ENCODE measurements around the gene ESRRA. TPM values are rescaled to one million over a fixed set of nuclear protein-coding genes. Genes with fewer than 3 reads are reported as not detected.
A peak's percentile ranks its signal among the peaks of the same experiment; 100 is the strongest.

ESRRA gene
- total RNA-seq, 1 experiment from 2014 or later, result 42.2 TPM

DNA sequence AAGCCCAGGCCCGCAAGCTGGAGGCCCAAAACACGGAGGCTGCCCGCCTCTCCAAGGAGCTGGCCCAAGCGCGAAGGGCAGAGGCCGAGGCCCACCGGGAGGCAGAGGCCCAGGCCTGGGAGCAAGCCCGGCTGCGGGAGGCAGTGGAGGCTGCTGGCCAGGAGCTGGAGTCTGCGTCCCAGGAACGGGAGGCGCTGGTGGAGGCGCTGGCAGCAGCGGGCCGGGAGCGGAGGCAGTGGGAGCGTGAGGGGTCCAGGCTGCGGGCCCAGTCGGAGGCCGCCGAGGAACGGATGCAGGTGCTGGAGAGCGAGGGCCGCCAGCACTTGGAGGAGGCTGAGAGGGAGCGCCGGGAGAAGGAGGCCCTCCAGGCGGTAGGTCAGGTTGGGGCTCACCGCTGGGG lies 39.5 kb downstream of the ESRRA start:
- DNase-seq (ENCODE audit: extremely low read depth, low read depth), result no peak

DNA sequence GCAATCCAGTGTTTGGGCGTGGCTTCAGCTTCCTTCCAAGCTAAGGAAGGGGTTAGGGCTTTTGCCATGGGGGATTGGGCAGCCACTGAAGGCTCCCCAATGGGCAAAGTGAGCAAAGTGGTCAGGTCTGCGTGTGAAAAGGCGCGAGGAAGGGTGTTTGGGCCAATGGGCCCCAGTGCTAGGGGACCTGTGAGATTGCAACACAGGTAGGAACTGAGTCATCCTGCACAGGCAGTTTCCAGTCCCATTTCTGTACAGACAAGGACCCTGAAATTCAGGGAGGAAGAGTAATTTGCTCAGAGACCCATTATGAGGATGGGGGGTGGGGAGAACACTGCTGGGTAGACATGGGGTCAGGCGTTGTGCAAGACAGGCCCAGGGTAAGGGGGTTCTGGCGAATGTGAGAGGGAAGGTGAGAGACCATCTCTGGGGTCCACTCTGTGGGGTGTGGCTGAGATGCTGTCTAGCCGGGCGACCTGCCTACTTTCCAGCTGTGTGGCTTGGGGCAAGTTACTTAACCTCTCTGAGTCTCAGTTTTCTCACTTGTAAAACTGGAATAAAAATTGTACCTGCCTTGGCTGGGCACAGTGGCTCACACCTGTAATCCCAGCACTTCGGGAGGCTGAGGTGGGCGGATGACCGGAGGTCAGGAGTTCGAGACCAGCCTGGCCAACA lies 42.0 kb downstream of the ESRRA start:
- no peak for DNase-seq (ENCODE audit: extremely low read depth, low read depth)

DNA sequence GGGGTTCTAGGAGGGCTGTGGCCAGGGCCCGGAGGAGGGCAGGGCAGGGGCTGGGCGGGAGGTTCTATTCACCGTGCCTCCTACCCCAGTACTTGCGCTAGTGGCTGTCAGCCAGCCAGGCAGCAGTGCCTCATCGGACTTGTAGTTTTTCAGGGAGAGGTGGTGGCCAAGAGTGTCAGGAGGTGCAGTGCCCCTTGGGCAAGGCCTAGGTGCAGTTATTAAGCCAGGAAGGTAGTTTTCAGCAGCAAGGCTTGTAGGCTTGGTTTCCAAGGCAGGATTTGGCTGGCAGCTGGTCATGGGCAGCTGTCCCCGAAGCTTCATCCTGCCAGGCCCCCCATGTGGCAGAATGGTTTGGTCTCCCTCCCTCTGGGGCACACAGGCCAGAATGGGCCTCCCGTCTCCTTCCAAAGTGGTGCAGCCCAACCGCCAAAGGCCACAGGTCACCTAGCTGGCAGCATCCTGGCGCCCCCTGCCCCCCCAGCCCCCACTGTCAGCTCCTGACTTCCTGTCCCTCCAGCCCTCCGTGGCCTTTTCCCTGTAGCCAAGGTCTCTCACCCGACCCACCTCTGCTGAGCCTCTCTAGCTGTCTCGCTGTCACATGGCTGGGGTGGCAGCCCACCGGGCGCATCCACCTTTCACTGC lies 43.2 kb downstream of the ESRRA start:
- no peak for DNase-seq (ENCODE audit: extremely low read depth, low read depth)

DNA sequence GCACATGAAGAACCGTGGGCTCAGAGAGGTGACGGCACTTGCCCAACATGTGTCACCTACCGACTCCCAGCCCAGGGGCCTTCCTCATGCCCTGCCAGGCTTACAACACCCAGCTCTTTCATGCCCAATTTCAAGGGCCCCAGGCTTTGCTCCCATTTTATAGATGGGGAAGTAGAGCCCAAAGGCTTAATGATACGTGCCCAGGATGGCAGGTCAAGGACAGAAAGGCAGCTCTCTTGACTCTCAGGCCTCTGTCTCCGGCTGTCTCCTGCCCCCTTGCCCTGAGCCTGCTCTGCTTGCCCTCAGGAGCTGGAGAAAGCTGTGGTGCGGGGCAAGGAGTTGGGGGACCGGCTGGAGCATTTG lies 43.7 kb downstream of the ESRRA start:
- DNase-seq (ENCODE audit: extremely low read depth, low read depth), result no peak

DNA sequence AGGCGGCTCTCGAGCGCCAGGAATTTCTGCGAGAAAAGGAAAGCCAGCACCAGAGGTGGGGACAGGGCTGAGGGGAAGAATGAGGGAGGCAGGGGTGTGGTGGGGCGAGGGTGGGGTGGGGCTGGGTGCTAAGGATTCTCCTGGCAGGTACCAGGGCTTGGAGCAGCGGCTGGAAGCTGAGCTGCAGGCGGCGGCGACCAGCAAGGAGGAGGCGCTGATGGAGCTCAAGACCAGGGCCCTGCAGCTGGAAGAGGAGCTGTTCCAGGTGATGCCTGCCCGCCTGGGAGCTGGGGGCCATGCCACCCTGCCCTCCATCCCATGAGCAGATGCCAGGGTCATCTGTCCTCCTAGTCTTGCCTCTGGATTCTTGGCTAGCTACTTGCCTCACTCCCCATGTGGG lies 44.1 kb downstream of the ESRRA start:
- no peak for DNase-seq (ENCODE audit: extremely low read depth, low read depth)

DNA sequence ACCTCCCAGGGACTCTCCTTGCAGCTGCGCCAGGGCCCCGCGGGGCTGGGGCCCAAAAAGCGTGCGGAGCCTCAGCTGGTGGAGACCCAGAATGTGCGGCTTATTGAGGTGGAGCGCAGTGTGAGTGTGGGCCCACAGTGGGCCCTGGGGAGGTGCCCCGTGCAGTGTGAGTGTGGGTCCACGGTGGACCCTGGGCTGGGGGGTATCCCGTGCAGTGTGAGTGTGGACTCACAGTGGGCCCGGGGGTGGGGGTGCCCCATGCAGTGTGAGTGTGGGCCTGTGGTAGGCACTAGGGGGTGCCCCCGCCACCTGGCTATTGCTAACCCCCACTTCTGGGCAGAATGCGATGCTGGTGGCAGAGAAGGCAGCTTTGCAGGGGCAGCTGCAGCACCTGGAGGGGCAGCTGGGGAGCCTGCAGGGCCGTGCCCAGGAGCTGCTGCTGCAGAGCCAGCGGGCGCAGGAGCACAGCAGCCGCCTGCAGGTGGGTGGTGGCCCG lies 45.9 kb downstream of the ESRRA start:
- no peak for DNase-seq (ENCODE audit: extremely low read depth, low read depth)

DNA sequence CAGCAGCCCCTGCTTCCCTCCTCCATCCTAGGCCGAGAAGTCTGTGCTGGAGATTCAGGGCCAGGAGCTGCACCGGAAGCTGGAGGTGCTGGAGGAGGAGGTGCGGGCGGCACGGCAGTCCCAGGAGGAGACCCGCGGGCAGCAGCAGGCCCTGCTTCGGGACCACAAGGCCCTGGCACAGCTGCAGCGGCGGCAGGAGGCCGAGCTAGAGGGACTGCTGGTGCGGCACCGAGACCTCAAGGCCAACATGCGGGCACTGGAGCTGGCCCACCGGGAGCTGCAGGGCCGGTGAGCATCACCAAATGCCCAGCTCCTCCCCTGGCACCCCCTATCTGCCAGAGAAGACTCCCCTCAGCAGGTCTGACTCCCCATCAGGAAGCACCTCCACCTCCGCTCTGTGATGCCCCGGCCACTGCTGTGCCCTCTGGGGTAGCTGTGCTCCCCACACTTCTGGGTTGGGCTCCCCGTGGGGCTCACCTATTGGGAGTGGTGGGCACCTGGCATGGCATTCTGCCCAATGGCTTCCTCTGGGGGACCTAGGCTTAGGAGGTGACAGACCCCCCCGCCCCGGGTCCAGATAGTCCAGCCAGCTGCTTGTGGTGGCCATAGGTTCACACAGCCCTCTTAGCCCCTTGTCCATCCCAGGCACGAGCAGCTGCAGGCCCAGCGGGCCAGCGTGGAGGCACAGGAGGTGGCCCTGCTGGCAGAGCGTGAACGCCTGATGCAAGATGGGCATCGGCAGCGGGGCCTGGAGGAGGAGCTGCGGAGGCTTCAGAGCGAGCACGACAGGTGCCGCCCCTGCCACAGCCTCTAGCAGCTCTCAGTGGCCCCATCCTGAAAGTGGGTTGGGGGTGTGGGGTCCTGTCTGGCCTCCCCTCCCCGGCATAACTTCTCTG lies 47.0 kb downstream of the ESRRA start:
- no peak for DNase-seq (ENCODE audit: extremely low read depth, low read depth)

DNA sequence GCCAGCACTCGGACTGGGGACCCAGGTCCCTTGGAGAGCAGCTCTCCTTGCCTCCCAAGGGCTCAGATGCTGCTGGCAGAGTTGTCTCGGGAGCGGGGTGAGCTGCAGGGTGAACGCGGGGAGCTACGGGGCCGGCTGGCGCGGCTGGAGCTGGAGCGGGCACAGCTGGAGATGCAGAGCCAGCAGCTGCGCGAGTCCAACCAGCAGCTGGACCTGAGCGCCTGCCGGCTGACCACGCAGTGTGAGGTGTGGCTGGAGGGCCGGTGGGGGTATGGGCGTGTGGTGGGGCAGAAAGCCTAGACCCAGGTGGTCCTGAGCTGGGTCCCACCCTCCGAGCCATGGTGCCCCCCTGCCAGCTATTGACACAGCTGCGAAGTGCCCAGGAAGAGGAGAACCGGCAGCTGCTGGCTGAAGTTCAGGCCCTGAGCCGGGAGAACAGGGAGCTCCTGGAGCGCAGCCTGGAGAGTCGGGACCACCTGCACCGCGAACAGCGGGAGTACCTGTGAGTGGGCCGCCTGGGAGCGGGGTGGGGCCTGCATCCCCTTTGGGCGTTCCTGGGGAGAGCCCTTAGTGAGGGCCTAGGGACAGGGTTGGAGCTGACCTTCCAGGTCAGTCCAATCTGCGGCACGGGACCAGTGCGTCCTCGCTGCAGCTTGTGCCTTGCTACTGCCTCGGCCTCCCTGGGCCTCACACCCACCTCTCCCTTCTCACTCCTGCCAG lies 47.8 kb downstream of the ESRRA start:
- DNase-seq (ENCODE audit: extremely low read depth, low read depth), result no peak

DNA sequence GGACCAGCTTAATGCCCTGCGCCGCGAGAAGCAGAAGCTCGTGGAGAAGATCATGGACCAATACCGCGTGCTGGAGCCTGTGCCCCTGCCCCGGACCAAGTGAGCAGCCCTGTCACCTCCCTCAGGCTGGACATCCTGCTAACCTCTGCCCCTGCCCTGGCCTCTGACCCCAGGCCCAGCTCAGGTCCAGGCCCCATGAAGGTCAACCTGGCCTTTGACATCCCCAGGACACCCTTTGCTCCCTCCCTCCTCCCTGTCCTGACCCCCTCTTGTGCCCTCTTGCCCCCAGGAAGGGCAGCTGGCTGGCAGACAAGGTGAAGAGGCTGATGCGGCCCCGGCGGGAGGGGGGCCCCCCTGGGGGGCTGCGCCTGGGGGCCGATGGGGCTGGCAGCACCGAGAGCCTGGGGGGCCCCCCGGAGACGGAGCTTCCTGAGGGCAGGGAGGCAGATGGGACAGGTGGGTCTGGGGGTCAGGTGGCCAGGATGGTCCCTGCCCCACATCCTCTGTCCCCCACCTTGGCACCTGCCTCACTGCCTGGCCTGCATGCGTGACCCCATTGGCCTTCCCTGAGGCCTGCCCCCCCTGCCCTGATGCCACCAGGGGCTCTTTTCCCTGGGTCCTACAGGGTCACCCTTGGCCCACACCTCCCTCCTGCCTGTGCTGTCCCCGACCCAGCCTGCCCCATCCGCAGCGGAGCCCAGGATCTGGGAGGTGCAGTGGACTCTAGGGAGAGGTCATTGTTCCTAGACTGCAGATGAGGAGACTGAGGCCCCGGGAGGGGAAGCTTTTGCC lies 48.6 kb downstream of the ESRRA start:
- DNase-seq (ENCODE audit: extremely low read depth, low read depth), result no peak

DNA sequence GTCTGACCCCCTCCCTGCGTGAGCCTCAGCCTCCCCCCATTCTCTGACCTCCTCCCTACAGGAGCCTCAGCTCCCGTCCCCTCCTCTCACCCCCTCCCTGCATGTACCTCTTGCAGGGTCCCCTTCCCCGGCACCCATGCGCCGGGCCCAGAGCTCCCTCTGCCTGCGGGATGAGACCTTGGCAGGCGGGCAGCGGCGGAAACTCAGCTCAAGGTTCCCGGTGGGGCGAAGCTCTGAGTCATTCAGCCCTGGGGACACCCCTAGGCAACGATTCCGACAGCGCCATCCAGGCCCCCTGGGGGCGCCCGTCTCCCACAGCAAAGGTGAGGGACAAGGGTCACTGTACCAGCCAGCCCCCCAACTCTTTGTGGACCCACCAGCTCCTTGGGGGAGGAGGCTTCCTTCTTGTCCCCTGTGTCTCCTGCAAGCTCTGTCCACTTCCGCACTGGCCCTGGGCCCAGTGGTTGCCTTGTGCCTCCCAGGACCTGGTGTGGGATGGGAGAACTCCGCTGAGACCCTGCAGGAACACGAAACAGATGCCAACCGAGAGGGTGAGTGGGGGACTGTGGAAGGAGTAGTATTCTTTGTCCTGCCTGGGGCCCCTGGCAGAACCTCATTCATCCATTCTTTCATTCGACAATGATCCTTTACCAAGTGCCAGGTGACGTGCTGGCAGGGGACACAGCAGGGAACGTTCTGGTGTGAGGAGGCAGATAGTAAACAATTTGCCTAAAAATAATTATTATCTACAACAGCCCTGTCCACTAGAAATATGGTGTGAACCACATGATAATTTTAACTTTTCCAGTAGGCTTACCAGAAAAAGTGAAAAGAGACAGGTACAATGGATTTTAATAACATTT lies 50.0 kb downstream of the ESRRA start:
- peak; percentile 76 for DNase-seq (ENCODE audit: extremely low read depth, low read depth)

DNA sequence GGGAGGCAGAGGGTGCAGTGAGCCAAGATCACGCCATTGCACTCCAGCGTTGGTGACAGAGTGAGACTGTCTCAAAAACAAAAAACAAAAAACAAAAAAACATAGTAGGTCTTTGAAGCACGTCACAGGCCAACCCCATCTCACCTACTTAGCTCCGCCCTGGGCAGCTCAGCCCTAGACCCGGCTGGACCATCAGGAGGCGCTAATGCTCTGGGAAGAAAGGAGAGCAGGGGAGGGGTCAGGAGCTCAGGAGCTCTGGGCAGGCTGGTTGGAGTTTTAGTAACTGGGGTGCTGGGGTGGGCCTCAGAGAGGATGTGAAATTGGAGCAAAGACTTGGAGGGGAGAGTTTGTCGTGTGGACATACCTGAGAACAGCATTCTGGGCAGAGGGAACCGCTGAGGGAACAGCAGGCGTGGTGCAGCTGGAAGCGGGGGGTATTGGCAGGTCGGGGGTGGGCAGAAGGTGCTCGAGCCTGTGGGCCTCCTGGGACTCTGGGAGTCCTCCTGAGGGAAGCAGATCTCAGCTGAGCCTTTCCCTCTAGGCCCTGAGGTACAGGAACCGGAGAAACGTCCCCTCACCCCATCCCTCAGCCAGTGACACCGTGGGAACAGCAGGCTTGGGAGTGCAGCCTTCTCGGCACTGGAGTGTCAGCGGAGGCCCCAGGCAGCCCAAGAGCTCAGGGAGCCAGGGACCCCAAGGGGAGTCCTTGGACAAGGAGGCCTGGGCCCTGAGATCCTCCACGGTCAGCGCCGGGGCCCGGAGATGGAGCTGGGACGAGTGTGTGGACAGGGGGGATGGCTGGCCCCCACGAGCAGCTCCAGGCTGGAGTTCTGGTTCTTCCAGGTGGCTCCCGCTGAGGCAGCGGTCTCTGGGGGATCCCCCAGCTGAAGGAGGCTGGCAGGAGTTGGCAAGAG lies 51.4 kb downstream of the ESRRA start:
- peak; percentile 40 for DNase-seq (ENCODE audit: extremely low read depth, low read depth)

DNA sequence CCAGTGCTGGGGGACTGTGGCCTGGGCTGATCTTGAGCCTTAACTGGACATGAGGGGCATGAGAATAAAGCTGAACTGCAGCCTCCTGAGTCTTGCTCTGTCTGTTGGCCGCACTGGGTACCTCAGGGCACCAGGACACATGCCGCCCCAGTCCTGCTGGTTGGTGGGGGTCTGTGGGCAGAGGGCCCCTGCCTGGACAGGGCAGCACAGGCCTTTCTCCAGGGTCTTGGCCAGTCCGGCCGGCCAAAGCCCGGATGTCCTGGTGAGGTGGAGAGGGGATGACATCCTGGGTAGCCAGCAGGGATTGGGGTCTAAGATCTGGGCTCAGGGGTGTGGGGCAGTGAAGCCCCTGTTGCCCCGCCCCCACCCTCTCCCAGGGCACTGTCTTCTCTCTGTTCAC lies 52.1 kb downstream of the ESRRA start:
- DNase-seq (ENCODE audit: extremely low read depth, low read depth), result no peak

DNA sequence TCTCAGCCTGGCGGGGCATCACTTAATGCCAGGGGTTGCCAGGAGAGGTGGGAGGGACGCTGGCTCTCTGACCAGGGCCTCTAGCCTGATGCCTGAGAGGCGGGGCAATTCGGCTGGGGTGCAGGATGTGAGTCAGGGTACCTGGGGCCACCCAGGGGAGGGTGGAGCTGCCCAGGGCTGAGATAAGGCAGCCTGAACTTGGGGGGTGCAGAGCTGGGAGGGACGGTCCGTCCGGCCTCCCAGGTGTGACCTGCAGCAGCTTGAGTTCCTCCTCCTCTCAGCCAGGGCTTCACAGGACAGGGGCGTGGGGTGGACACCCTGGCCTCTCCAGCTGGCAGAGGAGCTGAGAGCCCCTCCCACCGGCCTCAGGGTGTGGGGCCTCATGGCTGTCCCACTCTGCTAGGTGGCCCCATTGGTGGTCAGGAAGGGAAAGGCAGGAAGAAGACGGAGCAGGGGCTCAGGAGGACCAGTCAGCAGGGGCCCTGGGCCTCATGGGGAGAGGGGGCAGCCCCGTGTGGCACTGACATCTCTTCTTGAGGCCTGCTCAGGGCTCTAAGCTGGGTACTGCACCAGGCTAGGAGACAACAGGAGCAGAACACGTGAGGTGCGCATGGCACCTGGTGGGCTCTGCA lies 52.7 kb downstream of the ESRRA start:
- DNase-seq (ENCODE audit: extremely low read depth, low read depth), result no peak

DNA sequence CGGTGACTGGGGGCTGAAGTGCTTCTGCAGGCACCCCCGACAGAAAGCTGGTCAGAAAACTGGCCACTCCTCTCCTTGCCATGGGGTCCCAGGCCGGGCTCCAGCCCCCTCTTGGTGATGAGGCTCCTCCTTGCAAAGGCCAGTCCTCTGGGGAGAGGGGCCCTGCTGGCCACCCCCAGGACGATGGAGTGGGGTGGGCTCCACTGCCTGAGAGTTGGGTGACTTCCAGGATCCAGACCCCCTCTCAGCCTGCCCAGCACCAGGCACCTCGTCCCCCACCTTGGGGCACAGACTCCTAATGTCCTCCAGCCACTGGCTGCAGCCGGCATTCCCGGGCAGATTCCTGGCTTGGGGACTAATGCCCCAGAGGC lies 53.2 kb downstream of the ESRRA start:
- DNase-seq (ENCODE audit: extremely low read depth, low read depth), result no peak

DNA sequence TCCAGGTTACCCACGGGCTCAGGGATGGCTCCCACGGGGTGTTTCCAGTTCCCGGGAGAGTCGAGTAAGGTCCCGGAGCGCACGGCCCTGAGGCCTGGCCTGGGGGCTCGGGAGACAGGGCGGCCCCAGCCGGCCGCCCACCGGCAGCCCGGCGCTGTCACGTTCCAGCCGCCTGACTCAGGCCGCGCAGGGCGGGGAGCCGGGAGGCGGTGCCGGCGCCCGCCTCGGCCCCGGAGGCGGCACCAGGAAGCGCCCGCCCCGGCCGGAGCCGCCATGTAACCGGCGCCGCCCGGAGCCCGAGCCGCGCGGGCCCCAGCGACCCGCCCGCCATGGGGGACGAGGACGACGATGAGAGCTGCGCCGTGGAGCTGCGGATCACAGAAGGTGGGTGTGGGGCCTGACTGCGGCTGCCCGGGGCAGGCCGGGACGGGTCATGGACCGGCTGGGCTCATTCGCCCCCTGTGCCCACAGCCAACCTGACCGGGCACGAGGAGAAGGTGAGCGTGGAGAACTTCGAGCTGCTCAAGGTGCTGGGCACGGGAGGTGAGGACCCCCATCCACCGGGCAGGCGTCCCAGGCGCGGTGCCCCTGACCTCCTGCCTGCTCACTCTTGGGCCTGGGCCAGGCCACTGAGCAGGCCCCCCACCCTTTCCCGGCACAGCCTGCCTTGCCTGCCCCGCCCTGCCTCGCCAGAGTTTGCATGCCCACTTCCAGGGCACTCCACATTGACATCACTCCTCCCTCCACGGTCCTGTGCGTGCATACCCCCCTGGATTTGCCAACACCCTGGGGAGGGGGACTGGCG lies 53.8 kb downstream of the ESRRA start, which contains the start of gene RPS6KA4:
Gene RPS6KA4 (plus strand): TSS at position 256 of the 805 bp plus-strand sequence. CDS start 74 bp downstream, at position 330.
- peak; percentile 41 for DNase-seq (ENCODE audit: extremely low read depth, low read depth)

DNA sequence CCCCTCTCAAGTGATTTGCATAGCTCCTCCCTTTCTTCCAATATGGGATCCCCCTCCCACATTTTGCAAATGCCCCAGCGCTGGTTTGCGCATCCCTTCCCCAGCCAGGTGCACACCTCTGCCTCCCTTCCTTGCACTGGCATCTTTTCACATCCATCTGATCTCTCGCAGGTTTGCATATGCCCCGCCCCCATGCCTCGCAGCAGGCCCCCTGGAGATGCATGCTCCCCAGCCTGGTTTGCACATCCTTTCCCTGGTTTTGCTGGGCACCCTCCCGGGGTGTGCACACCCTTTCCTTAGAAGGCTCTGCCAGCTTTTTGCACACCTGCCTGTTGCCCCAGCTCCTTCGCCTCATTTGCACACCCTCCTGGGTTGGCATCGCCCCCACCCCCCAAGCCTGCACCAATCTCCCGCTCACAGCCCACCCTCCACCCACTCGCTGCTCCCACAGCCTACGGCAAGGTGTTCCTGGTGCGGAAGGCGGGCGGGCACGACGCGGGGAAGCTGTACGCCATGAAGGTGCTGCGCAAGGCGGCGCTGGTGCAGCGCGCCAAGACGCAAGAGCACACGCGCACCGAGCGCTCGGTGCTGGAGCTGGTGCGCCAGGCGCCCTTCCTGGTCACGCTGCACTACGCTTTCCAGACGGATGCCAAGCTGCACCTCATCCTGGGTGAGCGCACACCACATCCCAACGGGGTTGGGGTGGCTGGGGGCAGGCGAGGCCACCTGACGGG lies 54.6 kb downstream of the ESRRA start:
- DNase-seq (ENCODE audit: extremely low read depth, low read depth), result no peak

All from NCI-H460 (cell line).